SK-N-SH treated with all-trans-retinoic acid at 6 μM for 48 hours (cell line): ENCODE results near the gene ACOT9.

Experiments used
- ATAC-seq: fragments of 200-7000 bp; cut with Tn5 transposase; 3 replicates; pipeline ENCODE4 v1.9.1; 2020; ENCODE audit warnings: mild to moderate bottlenecking, moderate library complexity
- ARNTL ChIP-seq: fragments of 450-650 bp; formaldehyde crosslinking; IDR thresholded peaks from 2 replicates; pipeline ENCODE4 v1.5.0; 2020; ENCODE audit warnings: low read depth, mild to moderate bottlenecking, moderate library complexity, borderline replicate concordance
- BACH2 ChIP-seq: fragments of 250-450 bp; sonication (Bioruptor Pico); IDR thresholded peaks from 2 replicates; pipeline ENCODE4 v1.9.0; 2021; ENCODE audit warnings: mild to moderate bottlenecking, borderline replicate concordance
- CREB5 ChIP-seq: fragments of 250-450 bp; sonication (Bioruptor Pico); IDR thresholded peaks from 2 replicates; pipeline ENCODE4 v1.5.1; 2020; ENCODE audit warnings: low read depth, mild to moderate bottlenecking, moderate library complexity
- CSDC2 ChIP-seq: fragments of 250-450 bp; sonication (Bioruptor Pico); IDR thresholded peaks from 2 replicates; pipeline ENCODE4 v1.5.0; 2020; ENCODE audit warnings: mild to moderate bottlenecking, moderate library complexity
- CSRNP3 ChIP-seq: fragments of 250-450 bp; sonication (Bioruptor Pico); IDR thresholded peaks from 2 replicates; pipeline ENCODE4 v1.5.1; 2021; ENCODE audit warnings: mild to moderate bottlenecking, moderate library complexity
- ESRRG ChIP-seq: fragments of 250-450 bp; sonication (Bioruptor Pico); IDR thresholded peaks from 2 replicates; pipeline ENCODE4 v1.6.1; 2021; ENCODE audit warnings: mild to moderate bottlenecking
- GLIS3 ChIP-seq: fragments of 250-450 bp; sonication (Bioruptor Pico); IDR thresholded peaks from 2 replicates; pipeline ENCODE4 v1.5.0; 2020; ENCODE audit warnings: mild to moderate bottlenecking, moderate library complexity
- ISL1 ChIP-seq: fragments of 250-450 bp; sonication (Bioruptor Pico); IDR thresholded peaks from 2 replicates; pipeline ENCODE4 v2.1.2; 2022; ENCODE audit warnings: mild to moderate bottlenecking, moderate library complexity
- OSR1 ChIP-seq: fragments of 250-450 bp; sonication (Bioruptor Pico); IDR thresholded peaks from 2 replicates; pipeline ENCODE4 v1.8.0; 2022; ENCODE audit warnings: moderate library complexity, mild to moderate bottlenecking, inconsistent platforms
- PATZ1 ChIP-seq: fragments of 250-450 bp; sonication (Bioruptor Pico); IDR thresholded peaks from 2 replicates; pipeline ENCODE4 v1.8.0; 2020; ENCODE audit warnings: mild to moderate bottlenecking, moderate library complexity, borderline replicate concordance
- POU6F1 ChIP-seq: fragments of 250-450 bp; sonication (Bioruptor Pico); IDR thresholded peaks from 2 replicates; pipeline ENCODE4 v1.8.0; 2021; ENCODE audit warnings: low read depth, mild to moderate bottlenecking, moderate library complexity, borderline replicate concordance
- PPARA ChIP-seq: fragments of 250-450 bp; sonication (Bioruptor Pico); IDR thresholded peaks from 2 replicates; pipeline ENCODE4 v1.5.0; 2020; ENCODE audit warnings: mild to moderate bottlenecking, borderline replicate concordance
- SNAI2 ChIP-seq: fragments of 250-450 bp; sonication (Bioruptor Pico); IDR thresholded peaks from 2 replicates; pipeline ENCODE4 v1.5.0; 2020; ENCODE audit warnings: mild to moderate bottlenecking, moderate library complexity
- TCF4 ChIP-seq: fragments of 250-450 bp; sonication (Bioruptor Pico); IDR thresholded peaks from 2 replicates; pipeline ENCODE4 v1.8.0; 2021; ENCODE audit warnings: mild to moderate bottlenecking, moderate library complexity, borderline replicate concordance
- TOX ChIP-seq: fragments of 250-450 bp; sonication (Bioruptor Pico); IDR thresholded peaks from 2 replicates; pipeline ENCODE4 v1.8.0; 2021; ENCODE audit warnings: mild to moderate bottlenecking, moderate library complexity, borderline replicate concordance
- TSHZ2 ChIP-seq: fragments of 250-450 bp; sonication (Bioruptor Pico); IDR thresholded peaks from 2 replicates; pipeline ENCODE4 v1.5.0; 2020; ENCODE audit warnings: mild to moderate bottlenecking, moderate library complexity
- ZC3H10 ChIP-seq: fragments of 250-450 bp; sonication (Bioruptor Pico); IDR thresholded peaks from 2 replicates; pipeline ENCODE4 v1.5.1; 2021; ENCODE audit warnings: mild to moderate bottlenecking, moderate library complexity
- ZFP3 ChIP-seq: fragments of 250-450 bp; sonication (Bioruptor Pico); IDR thresholded peaks from 2 replicates; pipeline ENCODE4 v1.5.0; 2020; ENCODE audit warnings: mild to moderate bottlenecking, moderate library complexity
- ZFP30 ChIP-seq: fragments of 450-650 bp; formaldehyde crosslinking; IDR thresholded peaks from 2 replicates; pipeline ENCODE4 v1.5.0; 2022; ENCODE audit warnings: mild to moderate bottlenecking, moderate library complexity
- ZNF70 ChIP-seq: fragments of 450-650 bp; formaldehyde crosslinking; IDR thresholded peaks from 2 replicates; pipeline ENCODE4 v1.5.0; 2020; ENCODE audit warnings: mild to moderate bottlenecking, moderate library complexity
- ZNF8 ChIP-seq: fragments of 450-650 bp; formaldehyde crosslinking; IDR thresholded peaks from 2 replicates; pipeline ENCODE4 v1.5.0; 2020; ENCODE audit warnings: mild to moderate bottlenecking, moderate library complexity

ACOT9 gene

GRCh38 chrX:23754664-23755063, 11.6 kb upstream of the ACOT9 start:
- TF ChIP-seq ARNTL (CRISPR knock-in tag) (no peak), GLIS3 (no peak), ZFP3 (no peak), OSR1 (CRISPR knock-in tag) (no peak), SNAI2 (CRISPR knock-in tag) (no peak), TSHZ2 (CRISPR knock-in tag) (no peak), ZNF8 (CRISPR knock-in tag) (no peak), ZC3H10 (CRISPR knock-in tag) (no peak), TOX (CRISPR knock-in tag) (no peak), PPARA (CRISPR knock-in tag) (no peak), CREB5 (CRISPR knock-in tag) (no peak), TCF4 (CRISPR knock-in tag) (no peak), ZFP30 (no peak)
- TF ChIP-seq, all 23 proteins: peak for 0
- ATAC-seq: no peak

- peak; percentile 69 for ATAC-seq
- TF ChIP-seq POU6F1 (CRISPR knock-in tag) (no peak), ZNF70 (CRISPR knock-in tag) (no peak), ZFP3 (no peak), PPARA (CRISPR knock-in tag) (no peak), BACH2 (CRISPR knock-in tag) (no peak), CREB5 (CRISPR knock-in tag) (no peak), ISL1 (CRISPR knock-in tag) (no peak), ZFP30 (no peak), SNAI2 (CRISPR knock-in tag) (no peak), GLIS3 (no peak), CSRNP3 (CRISPR knock-in tag) (no peak), TCF4 (CRISPR knock-in tag) (no peak), TSHZ2 (CRISPR knock-in tag) (no peak), ZC3H10 (CRISPR knock-in tag) (no peak), ESRRG (CRISPR knock-in tag) (no peak), CSDC2 (CRISPR knock-in tag) (no peak), PATZ1 (no peak)
Measured at GRCh38 chrX:23752740-23753415, 9.8 kb upstream of the ACOT9 start.
